GM12864 (cell line): ENCODE results near the gene ST3GAL4.

Source experiments
- DNase-seq: peaks from one replicate; pipeline ENCODE4 v3.0.0-alpha.2; 2011; ENCODE audit warnings: low read depth
- H3K4me3 ChIP-seq: 2 replicates; pipeline ENCODE4 v1.5.1; 2011; ENCODE audit warnings: mild to moderate bottlenecking, low read depth, low read length, control low read depth
- CTCF ChIP-seq: IDR thresholded peaks from 2 replicates; pipeline ENCODE4 v1.5.1; 2011; ENCODE audit warnings: low read depth, mild to moderate bottlenecking, moderate library complexity, low read length, control low read depth, inconsistent platforms; ENCODE audit errors: missing control alignments

Gene ST3GAL4

DNA sequence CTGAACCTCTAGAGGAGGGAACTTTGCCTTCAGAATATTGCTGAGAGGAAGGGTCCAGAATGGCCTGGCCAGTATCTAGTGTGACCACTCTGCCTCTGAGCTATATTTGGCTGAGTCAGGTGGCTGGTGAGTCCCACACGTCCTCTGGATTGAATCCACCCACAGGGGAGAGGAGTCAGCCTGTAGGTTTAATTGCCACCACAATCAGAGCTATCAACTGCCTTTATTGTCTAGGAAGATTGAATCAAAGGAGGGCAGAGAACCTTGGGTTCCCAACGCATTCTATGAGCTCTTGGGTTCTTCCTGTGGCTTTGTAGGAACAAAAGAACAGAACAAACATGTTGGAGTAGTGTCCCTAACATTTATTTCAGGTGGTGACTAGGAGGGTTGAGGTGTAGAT lies 67.7 kb downstream of the ST3GAL4 start:
- no peak for DNase-seq
- H3K4me3 ChIP-seq, result no peak overlapping the region
- no peak for TF ChIP-seq CTCF

- TF ChIP-seq CTCF, result no peak
- no peak for DNase-seq
- no peak overlapping the region for H3K4me3 ChIP-seq
These were observed 68.3 kb downstream of the ST3GAL4 start for GRCh38 chr11:126423743-126424142.

DNA sequence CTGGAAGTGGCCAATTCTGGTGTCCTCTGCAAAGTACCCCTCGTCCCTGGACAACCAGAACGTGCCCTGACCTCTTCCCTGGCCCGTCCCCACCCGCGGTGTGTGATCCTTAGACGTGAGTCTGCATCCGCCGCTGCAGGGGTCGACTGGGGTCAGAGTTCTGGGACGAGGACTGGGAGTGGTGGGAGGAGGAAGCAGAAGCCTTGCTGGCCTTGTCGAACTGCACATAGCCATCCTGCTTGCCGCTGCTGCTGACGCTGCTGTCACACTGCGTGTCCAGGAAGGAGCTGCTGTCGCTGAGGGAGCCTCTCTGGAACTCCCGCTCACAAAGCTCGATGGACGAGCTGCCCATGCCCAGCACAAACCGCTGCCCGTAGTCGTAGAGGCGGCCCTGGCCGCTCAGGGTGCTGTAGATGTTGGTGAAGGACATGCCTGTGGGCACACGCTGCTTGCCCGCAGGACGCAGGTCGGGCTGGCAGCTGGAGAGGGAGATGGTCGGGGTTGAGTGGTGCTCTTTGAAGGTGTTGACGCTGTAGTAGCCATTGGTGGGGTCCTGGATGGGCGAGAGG lies 69.1 kb downstream of the ST3GAL4 start:
- H3K4me3 ChIP-seq, result no peak overlapping the region
- TF ChIP-seq CTCF, result no peak
- no peak for DNase-seq

DNA sequence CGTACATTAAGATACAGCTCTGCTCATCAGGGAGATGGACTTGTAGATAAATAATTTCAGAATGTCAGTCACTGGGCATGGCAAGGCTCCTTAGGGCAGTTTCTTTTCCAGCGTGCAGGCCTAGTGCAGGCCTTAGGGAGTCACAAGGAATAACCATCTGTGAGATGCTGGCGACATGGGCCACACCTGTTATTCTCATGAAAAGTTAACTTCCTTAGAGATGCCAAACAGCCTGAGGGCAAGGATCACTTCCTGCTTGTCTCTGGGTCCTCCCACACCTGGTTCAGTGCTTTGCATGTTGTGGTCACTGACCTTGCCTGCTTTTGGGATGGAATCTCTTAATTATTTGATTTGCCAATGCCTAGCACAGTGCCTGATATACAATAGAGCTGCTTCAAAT lies 70.6 kb downstream of the ST3GAL4 start:
- H3K4me3 ChIP-seq, result no peak overlapping the region
- no peak for TF ChIP-seq CTCF
- DNase-seq, result no peak

- TF ChIP-seq CTCF, result no peak
- no peak for DNase-seq
- H3K4me3 ChIP-seq, result no peak overlapping the region
These were observed 71.6 kb downstream of the ST3GAL4 start for GRCh38 chr11:126426820-126427749.

- no peak for DNase-seq
- no peak overlapping the region for H3K4me3 ChIP-seq
- no peak for TF ChIP-seq CTCF
These were observed 75.3 kb downstream of the ST3GAL4 start for GRCh38 chr11:126430581-126431335.
